Astrocyte (in vitro differentiated cells and primary cell): ENCODE results near the gene GALNS. TPM values are rescaled to one million over a fixed set of nuclear protein-coding genes. Genes with fewer than 3 reads are reported as not detected.

ENCODE experiments used
- DNase-seq: peaks from one replicate; pipeline ENCODE4 v3.0.0-alpha.2; 2010; ENCODE audit warnings: low read depth
- FAIRE-seq: peaks from 2 replicates; lab custom pipeline; 2011; peaks lifted over from hg19 to GRCh38; lab: Jason Lieb, UNC
- H2AFZ ChIP-seq: 2 replicates; pipeline ENCODE4 v1.6.0; 2012; ENCODE audit warnings: low read depth, low read length, inconsistent platforms
- H3K27ac ChIP-seq: 2 replicates; pipeline ENCODE4 v1.5.1; 2011; ENCODE audit warnings: low read depth, low read length, inconsistent platforms
- H3K27me3 ChIP-seq: 2 replicates; pipeline ENCODE4 v1.6.0; 2011; ENCODE audit warnings: low read length, inconsistent platforms; ENCODE audit not compliant: insufficient read depth
- H3K36me3 ChIP-seq: 2 replicates; pipeline ENCODE4 v1.5.1; 2011; ENCODE audit warnings: low read length, inconsistent platforms; ENCODE audit not compliant: insufficient read depth
- H3K4me1 ChIP-seq: 2 replicates; pipeline ENCODE4 v1.5.1; 2011; ENCODE audit warnings: low read length, inconsistent platforms; ENCODE audit not compliant: insufficient read depth
- H3K4me2 ChIP-seq: 2 replicates; pipeline ENCODE4 v1.6.0; 2012; ENCODE audit warnings: low read length, inconsistent platforms
- H3K4me3 ChIP-seq: 2 replicates; pipeline ENCODE4 v1.5.1; 2011; ENCODE audit warnings: low read depth, mild to moderate bottlenecking, low read length, inconsistent platforms; ENCODE audit not compliant: insufficient read depth
- H3K79me2 ChIP-seq: 2 replicates; pipeline ENCODE4 v1.6.0; 2012; ENCODE audit warnings: mild to moderate bottlenecking, low read length, inconsistent platforms; ENCODE audit not compliant: insufficient read depth
- H3K9ac ChIP-seq: 2 replicates; pipeline ENCODE4 v1.6.0; 2012; ENCODE audit warnings: mild to moderate bottlenecking, low read length, inconsistent platforms
- H3K9me3 ChIP-seq: 2 replicates; pipeline ENCODE4 v1.5.1; 2012; ENCODE audit warnings: low read depth, mild to moderate bottlenecking, low read length, inconsistent platforms; ENCODE audit not compliant: insufficient read depth
- H4K20me1 ChIP-seq: 2 replicates; pipeline ENCODE4 v1.6.0; 2012; ENCODE audit warnings: low read length, inconsistent platforms; ENCODE audit not compliant: insufficient read depth
- H3K27ac Mint-ChIP-seq: one replicate; pipeline ENCODE4 v1.8.0; 2021; ENCODE audit warnings: mild to moderate bottlenecking, mixed read lengths; ENCODE audit not compliant: unreplicated experiment
- H3K27me3 Mint-ChIP-seq: one replicate; pipeline ENCODE4 v1.8.0; 2021; ENCODE audit warnings: low read depth, mixed read lengths; ENCODE audit not compliant: unreplicated experiment
- H3K36me3 Mint-ChIP-seq: one replicate; pipeline ENCODE4 v1.8.0; 2021; ENCODE audit warnings: low read depth, mixed read lengths; ENCODE audit not compliant: unreplicated experiment
- H3K4me1 Mint-ChIP-seq: one replicate; pipeline ENCODE4 v1.8.0; 2021; ENCODE audit warnings: low read depth, mixed read lengths; ENCODE audit not compliant: unreplicated experiment
- H3K4me3 Mint-ChIP-seq: one replicate; pipeline ENCODE4 v1.8.0; 2021; ENCODE audit warnings: mild to moderate bottlenecking, moderate library complexity, mixed read lengths; ENCODE audit not compliant: unreplicated experiment
- H3K9me3 Mint-ChIP-seq: one replicate; pipeline ENCODE4 v1.8.0; 2021; ENCODE audit warnings: mild to moderate bottlenecking, mixed read lengths; ENCODE audit not compliant: unreplicated experiment
- CTCF ChIP-seq: IDR thresholded peaks from 2 replicates; pipeline ENCODE4 v1.5.1; 2011; ENCODE audit warnings: low read depth, mild to moderate bottlenecking, inconsistent platforms, low read length, moderate library complexity; ENCODE audit not compliant: insufficient read depth
- EZH2 ChIP-seq: IDR thresholded peaks from 2 replicates; pipeline ENCODE4 v1.6.1; 2012; ENCODE audit warnings: mild to moderate bottlenecking, low read length, inconsistent platforms; ENCODE audit not compliant: insufficient read depth
- total RNA-seq: library from RNA; stranded (reverse); gene quantifications from 2 replicates; pipeline ENCODE4 v1.2.1, GENCODE V29; 2021

GALNS gene
- total RNA-seq, 1 donor from 2014 or later = 31.7 TPM

GRCh38 chr16:88815227-88815626 lies 41.5 kb downstream of the GALNS start:
- Histone ChIP-seq H3K79me2 (peaks cover 15% of the 10 kb centered on the region), H3K27me3 (no peaks in the 10 kb centered on the region), H3K4me1 (peaks cover 14% of the 10 kb centered on the region), H3K36me3 (no peaks in the 10 kb centered on the region), H3K4me2 (no peak overlapping the region), H2AFZ (no peak overlapping the region), H3K4me3 (no peak overlapping the region), H3K9ac (no peak overlapping the region), H4K20me1 (peaks cover 9% of the 10 kb centered on the region), H3K27ac (no peak overlapping the region), H3K9me3 (no peaks in the 10 kb centered on the region)
- no peaks in the 10 kb centered on the region for H3K27me3 Mint-ChIP-seq
- no peak overlapping the region for H3K27ac Mint-ChIP-seq
- no peak for FAIRE-seq
- peaks cover 2% of the 10 kb centered on the region for H3K4me1 Mint-ChIP-seq
- DNase-seq = no peak
- TF ChIP-seq CTCF = no peak
- TF ChIP-seq EZH2 = no peak
- H3K36me3 Mint-ChIP-seq = peaks cover 1% of the 10 kb centered on the region
- no peaks in the 10 kb centered on the region for H3K9me3 Mint-ChIP-seq
- no peak overlapping the region for H3K4me3 Mint-ChIP-seq

GRCh38 chr16:88814144-88814502 lies 42.6 kb downstream of the GALNS start:
- TF ChIP-seq EZH2 (no peak), CTCF (no peak)
- Mint-ChIP-seq H3K4me1 (peaks cover 2% of the 10 kb centered on the region), H3K9me3 (no peaks in the 10 kb centered on the region), H3K36me3 (peaks cover 3% of the 10 kb centered on the region), H3K4me3 (no peak overlapping the region), H3K27me3 (no peaks in the 10 kb centered on the region), H3K27ac (no peak overlapping the region)
- H2AFZ ChIP-seq = no peak overlapping the region
- no peak for FAIRE-seq
- H3K36me3 ChIP-seq = peaks cover 2% of the 10 kb centered on the region
- no peaks in the 10 kb centered on the region for H3K27me3 ChIP-seq
- no peaks in the 10 kb centered on the region for H3K9me3 ChIP-seq
- H3K4me2 ChIP-seq = no peak overlapping the region
- peaks cover 20% of the 10 kb centered on the region for H4K20me1 ChIP-seq
- DNase-seq = no peak
- H3K4me3 ChIP-seq = no peak overlapping the region
- peaks cover 19% of the 10 kb centered on the region for H3K4me1 ChIP-seq
- H3K79me2 ChIP-seq = peaks cover 26% of the 10 kb centered on the region
- H3K9ac ChIP-seq = no peak overlapping the region
- H3K27ac ChIP-seq = no peak overlapping the region

- H3K4me1 Mint-ChIP-seq = peaks cover 2% of the 10 kb centered on the region
- Histone ChIP-seq H3K27ac (no peak overlapping the region), H3K9me3 (no peaks in the 10 kb centered on the region), H3K4me2 (no peak overlapping the region), H3K27me3 (no peaks in the 10 kb centered on the region), H2AFZ (no peak overlapping the region), H3K9ac (no peak overlapping the region), H3K4me1 (peaks cover 19% of the 10 kb centered on the region), H4K20me1 (peaks cover 23% of the 10 kb centered on the region), H3K4me3 (no peak overlapping the region), H3K36me3 (peaks cover 3% of the 10 kb centered on the region), H3K79me2 (peaks cover 27% of the 10 kb centered on the region)
- FAIRE-seq (no peak), DNase-seq (no peak)
- H3K4me3 Mint-ChIP-seq = no peak overlapping the region
- H3K27me3 Mint-ChIP-seq = no peaks in the 10 kb centered on the region
- no peak for TF ChIP-seq CTCF
- peak overlapping the region; percentile 47 for H3K27ac Mint-ChIP-seq
- peaks cover 3% of the 10 kb centered on the region for H3K36me3 Mint-ChIP-seq
- H3K9me3 Mint-ChIP-seq = no peaks in the 10 kb centered on the region
These were observed 43.2 kb downstream of the GALNS start for GRCh38 chr16:88813269-88814143.
